A549 (cell line): ENCODE data around the gene GRIK5. TPM values are rescaled to one million over a fixed set of nuclear protein-coding genes. Genes with fewer than 3 reads are reported as not detected.
A peak's percentile ranks its signal among the peaks of the same experiment; 100 is the strongest.
"Not testable (repeated sequence)": the region's sequence is repeated elsewhere in the genome, so short reads cannot be mapped to it uniquely, and the experiment has no call there.

ENCODE experiments used
- ATAC-seq, 2 experiments: fragments of 200-7000 bp in 1 of 2; fragments of >200 bp in 1 of 2; cut with Nextera tagmentation in 1 of 2; cut with Tn5 transposase in 1 of 2; 3 replicates each; pipeline versions ENCODE4 v1.8.0 to v1.9.1; 2018 to 2020; ENCODE audit warnings: mild to moderate bottlenecking in 1 of 2, moderate library complexity in 1 of 2
- CTCF ChIA-PET: fragments of 300-600 bp; sonication (Branson Sonifier 250); formaldehyde crosslinking; extraction: SDS; loops from one replicate; lab custom pipeline; 2021; ENCODE audit warnings: antibody characterized with exemption, inconsistent platforms; lab: Yijun Ruan, JAX
- POLR2A ChIA-PET: fragments of 350-600 bp; formaldehyde crosslinking; extraction: SDS; loops from one replicate; lab custom pipeline; 2021; ENCODE audit warnings: antibody characterized with exemption, inconsistent platforms; lab: Yijun Ruan, JAX
- DNase-seq, 2 experiments: peaks; one replicate each; pipeline versions ENCODE4 v3.0.0 to v3.0.0-alpha.2; 2011 to 2016; ENCODE audit warnings: low read depth in 1 of 2, low spot score in 1 of 2
- FAIRE-seq: peaks from 2 replicates; lab custom pipeline; 2011; peaks lifted over from hg19 to GRCh38; lab: Jason Lieb, UNC
- H3K27ac ChIP-seq, 2 experiments: fragments of >200 bp; sonication (Bioruptor Twin); formaldehyde crosslinking; 3 replicates each; pipeline ENCODE4 v1.5.1; 2016 to 2017
- H3K4me1 ChIP-seq: fragments of >200 bp; sonication (Bioruptor Twin); formaldehyde crosslinking; 3 replicates; pipeline ENCODE4 v1.6.1; 2016
- H3K4me2 ChIP-seq: fragments of >200 bp; sonication (Bioruptor Twin); formaldehyde crosslinking; 3 replicates; pipeline ENCODE4 v1.6.1; 2016
- H3K4me3 ChIP-seq: fragments of >200 bp; sonication (Bioruptor Twin); formaldehyde crosslinking; 3 replicates; pipeline ENCODE4 v1.5.1; 2016
- H3K9me3 ChIP-seq: fragments of >200 bp; sonication (Bioruptor Twin); formaldehyde crosslinking; 3 replicates; pipeline ENCODE4 v1.6.1; 2016
- CBX2 ChIP-seq: fragments of 200-600 bp; sonication (generic); IDR thresholded peaks from 2 replicates; pipeline ENCODE4 v1.6.1; 2016; ENCODE audit warnings: low read depth, mild to moderate bottlenecking, borderline replicate concordance
- CBX8 ChIP-seq: fragments of 200-600 bp; sonication (generic); IDR thresholded peaks from 2 replicates; pipeline ENCODE4 v1.6.1; 2016
- CEBPB ChIP-seq, 2 experiments: fragments of >200 bp in 1 of 2; sonication (Bioruptor Twin) in 1 of 2; formaldehyde crosslinking in 1 of 2; IDR thresholded peaks; 2 replicates each; pipeline ENCODE4 v1.6.1; 2012 to 2016
- ESRRA ChIP-seq: fragments of 150-350 bp; IDR thresholded peaks from 2 replicates; pipeline ENCODE4 v1.6.1; 2014; ENCODE audit warnings: mild to moderate bottlenecking, low read length, borderline replicate concordance
- FOSL2 ChIP-seq, 2 experiments: fragments of 450-650 bp in 1 of 2; fragments of >200 bp in 1 of 2; sonication (Bioruptor Twin) in 1 of 2; formaldehyde crosslinking; IDR thresholded peaks; 2 replicates each; pipeline versions ENCODE4 v1.5.0 to v1.6.1; 2016 to 2020; ENCODE audit warnings: mild to moderate bottlenecking in 1 of 2, moderate library complexity in 1 of 2
- FOXS1 ChIP-seq: fragments of 250-450 bp; sonication (Bioruptor Pico); IDR thresholded peaks from 2 replicates; pipeline ENCODE4 v1.5.0; 2020; ENCODE audit warnings: mild to moderate bottlenecking, moderate library complexity
- KDM5A ChIP-seq: fragments of 200-600 bp; sonication (generic); IDR thresholded peaks from 2 replicates; pipeline ENCODE4 v1.6.1; 2016; ENCODE audit warnings: antibody characterized with exemption, mild to moderate bottlenecking
- MAFK ChIP-seq: fragments of 450-650 bp; IDR thresholded peaks from 2 replicates; pipeline ENCODE4 v1.6.1; 2014; ENCODE audit not compliant: partially characterized antibody
- MAZ ChIP-seq: fragments of 150-350 bp; IDR thresholded peaks from 2 replicates; pipeline ENCODE4 v1.6.1; 2014; ENCODE audit warnings: antibody characterized with exemption, low read depth, low read length, borderline replicate concordance
- NFE2L2 ChIP-seq: fragments of 150-350 bp; conservative IDR thresholded peaks from 2 replicates; pipeline ENCODE4 v1.6.1; 2014; ENCODE audit warnings: low read length
- NPAS2 ChIP-seq: fragments of 250-450 bp; sonication (Bioruptor Pico); IDR thresholded peaks from 2 replicates; pipeline ENCODE4 v1.8.0; 2022; ENCODE audit warnings: mild to moderate bottlenecking, moderate library complexity, borderline replicate concordance
- NR3C1 ChIP-seq: fragments of >200 bp; sonication (Bioruptor Twin); formaldehyde crosslinking; IDR thresholded peaks from 3 replicates; pipeline ENCODE4 v1.6.1; 2017
- POLR2AphosphoS2 ChIP-seq: conservative IDR thresholded peaks from 2 replicates; pipeline ENCODE4 v1.6.1; 2012; ENCODE audit warnings: low read length, improper control_type of control experiment, inconsistent platforms
- RAD21 ChIP-seq, 2 experiments: fragments of >200 bp in 1 of 2; sonication (Bioruptor Twin) in 1 of 2; formaldehyde crosslinking in 1 of 2; IDR thresholded peaks in 1 of 2; conservative IDR thresholded peaks in 1 of 2; 2 replicates in 1 of 2; 3 replicates in 1 of 2; pipeline ENCODE4 v1.6.1; 2012 to 2018; ENCODE audit warnings: inconsistent platforms in 1 of 2
- USF2 ChIP-seq: fragments of 450-650 bp; IDR thresholded peaks from 2 replicates; pipeline ENCODE4 v1.6.1; 2014; ENCODE audit warnings: antibody characterized with exemption
- WGBS: methylation state at CpG from one replicate; pipeline ENCODE4 v1.1.6; 2017; ENCODE audit errors: missing lambda C conversion rate; 5-methylcytosine and 5-hydroxymethylcytosine counted together
- polyA plus RNA-seq, 4 experiments: library from polyadenylated mRNA; depleted of rRNA in 3 of 4; stranded (reverse); fragments of >200 nt; fragmentation: RNase III in 1 of 4; extraction: RNeasy Plus Mini Kit Qiagen cat#74134 plus additional on column Dnase treatment in 1 of 4; gene quantifications; 2 replicates in 3 of 4; 3 replicates in 1 of 4; pipeline ENCODE4 v1.2.3, GENCODE V29; 2011 to 2017
- TF ChIP-seq, protein P1 (sequence below): fragments of >200 bp; sonication (Bioruptor Twin); formaldehyde crosslinking; IDR thresholded peaks from 2 replicates; pipeline ENCODE4 v1.6.1; 2016

Gene GRIK5
- polyA plus RNA-seq, 2 of the 4 experiments (the other 2 are of a cell fraction) = 0.22 to 0.54 TPM

DNA sequence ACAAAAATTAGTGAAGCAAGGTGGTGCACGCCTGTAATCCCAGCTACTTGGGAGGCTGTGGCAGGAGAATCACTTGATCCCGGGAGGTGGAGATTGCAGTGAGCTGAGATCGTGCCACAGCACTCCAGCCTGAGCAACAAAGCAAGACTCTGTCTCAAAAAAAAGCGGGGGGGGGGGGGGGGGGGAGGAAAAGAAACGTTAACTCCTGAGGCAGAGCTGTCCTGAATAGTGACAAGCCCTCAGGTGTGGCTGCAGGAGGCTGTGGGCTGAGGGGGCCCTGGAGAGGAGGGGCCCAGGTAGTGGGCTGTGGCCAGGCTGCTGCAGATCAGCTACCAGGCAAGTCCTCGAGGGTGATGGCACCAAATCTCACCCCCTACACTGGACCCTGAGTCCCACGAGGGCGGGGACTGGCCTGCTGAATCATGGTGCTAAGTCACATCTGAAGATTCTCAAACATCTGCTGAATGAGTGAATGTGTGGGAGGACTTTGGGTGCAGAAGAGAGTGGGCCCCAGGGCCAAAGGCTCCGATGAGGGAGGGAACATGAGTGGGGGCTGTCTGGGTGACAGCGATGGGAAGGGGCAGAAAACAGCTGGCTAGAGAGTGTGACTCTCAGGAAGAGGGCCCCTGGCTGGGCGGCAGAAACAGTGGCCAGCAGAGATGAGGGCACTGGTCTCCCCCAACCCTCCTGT, 51.4 kb downstream of the GRIK5 start:
- no peak for ATAC-seq
- POLR2A ChIA-PET = no interaction called here
- Histone ChIP-seq H3K4me1 (peaks cover 6% of the 10 kb centered on the region; the same call in 2 of the 3 replicates), H3K4me2 (peak overlapping the region; percentile 13; the same call in 2 of the 3 replicates), H3K9me3 (no peaks in the 10 kb centered on the region), H3K4me3 (no peak overlapping the region)
- FAIRE-seq = no peak
- TF ChIP-seq KDM5A (no peak), MAFK (peak; percentile 2)
- TF ChIP-seq, all 56 proteins: peak for 1
- no peak for DNase-seq
- CTCF ChIA-PET = interaction anchor here (1.4 to 25.7 kb wide), 3 partner anchors 13 to 145 kb away, joined by 3 to 344 read pairs (median 230); partner anchors contain the start of gene ATP1A3
- WGBS = 52% methylated on average over 10 of the region's 11 CpGs
- peak overlapping the region in 1 of 2 experiments; percentile 14; a peak in 2 of 6 replicates for H3K27ac ChIP-seq

DNA sequence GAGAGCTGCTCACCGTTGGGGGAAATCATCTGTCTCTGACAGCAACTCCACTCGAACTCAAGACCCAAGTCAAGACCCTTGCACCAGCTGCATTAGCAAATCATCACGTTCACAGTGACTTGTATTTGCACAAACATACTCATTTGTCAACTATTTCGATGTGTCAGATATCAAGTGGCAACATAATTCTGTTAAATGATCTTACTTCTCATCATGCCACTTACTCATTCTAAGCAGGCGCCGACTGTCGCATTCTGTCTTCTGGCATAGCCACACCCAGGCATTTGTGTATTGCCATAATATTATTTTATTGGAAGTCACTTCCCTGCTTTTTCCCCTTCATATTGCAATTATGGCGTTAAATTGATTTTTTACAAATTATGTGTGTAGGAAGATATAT, 53.0 kb downstream of the GRIK5 start:
- TF ChIP-seq FOXS1 (CRISPR knock-in tag) = no peak
- TF ChIP-seq FOSL2 (IDR thresholded peaks at IDR 0.05) = no peak
- 0 out of 2 replicates have a peak, but pooled peaks have one; percentile 12 for TF ChIP-seq FOSL2 (CRISPR knock-in tag; IDR thresholded peaks at IDR 0.05)
- TF ChIP-seq, all 56 proteins: peak for 1
- no peak overlapping the region for H3K27ac ChIP-seq
- no peaks in the 10 kb centered on the region for H3K9me3 ChIP-seq
- peaks cover 6% of the 10 kb centered on the region; the same call in 2 of the 3 replicates for H3K4me1 ChIP-seq
- H3K4me3 ChIP-seq = no peak overlapping the region
- POLR2A ChIA-PET = no interaction called here
- 28% methylated on average over 8 of the region's 8 CpGs for WGBS
- DNase-seq (no peak), ATAC-seq (no peak), FAIRE-seq (peak; percentile 78)
- H3K4me2 ChIP-seq = no peak overlapping the region
- CTCF ChIA-PET = interaction anchor here (0.7 to 25.7 kb wide), 5 partner anchors 14 to 92 kb away, joined by 3 to 344 read pairs (median 3); partner anchors contain the start of gene ATP1A3

GRCh38 chr19:42012747-42013146, 57.3 kb downstream of the GRIK5 start:
- H3K9me3 ChIP-seq, POLR2A ChIA-PET, DNase-seq, ATAC-seq, H3K4me2 ChIP-seq, H3K4me3 ChIP-seq, H3K27ac ChIP-seq: not testable (repeated sequence)
- CTCF ChIA-PET = interaction anchor here (0.6 to 16.0 kb wide), 6 partner anchors 12 to 61 kb away, joined by 3 to 230 read pairs (median 33); no protein-coding TSS in a partner anchor
- H3K4me1 ChIP-seq = peaks cover 12% of the 10 kb centered on the region
- WGBS = 74% methylated on average over 3 of the region's 3 CpGs
- peak; percentile 67 for FAIRE-seq

DNA sequence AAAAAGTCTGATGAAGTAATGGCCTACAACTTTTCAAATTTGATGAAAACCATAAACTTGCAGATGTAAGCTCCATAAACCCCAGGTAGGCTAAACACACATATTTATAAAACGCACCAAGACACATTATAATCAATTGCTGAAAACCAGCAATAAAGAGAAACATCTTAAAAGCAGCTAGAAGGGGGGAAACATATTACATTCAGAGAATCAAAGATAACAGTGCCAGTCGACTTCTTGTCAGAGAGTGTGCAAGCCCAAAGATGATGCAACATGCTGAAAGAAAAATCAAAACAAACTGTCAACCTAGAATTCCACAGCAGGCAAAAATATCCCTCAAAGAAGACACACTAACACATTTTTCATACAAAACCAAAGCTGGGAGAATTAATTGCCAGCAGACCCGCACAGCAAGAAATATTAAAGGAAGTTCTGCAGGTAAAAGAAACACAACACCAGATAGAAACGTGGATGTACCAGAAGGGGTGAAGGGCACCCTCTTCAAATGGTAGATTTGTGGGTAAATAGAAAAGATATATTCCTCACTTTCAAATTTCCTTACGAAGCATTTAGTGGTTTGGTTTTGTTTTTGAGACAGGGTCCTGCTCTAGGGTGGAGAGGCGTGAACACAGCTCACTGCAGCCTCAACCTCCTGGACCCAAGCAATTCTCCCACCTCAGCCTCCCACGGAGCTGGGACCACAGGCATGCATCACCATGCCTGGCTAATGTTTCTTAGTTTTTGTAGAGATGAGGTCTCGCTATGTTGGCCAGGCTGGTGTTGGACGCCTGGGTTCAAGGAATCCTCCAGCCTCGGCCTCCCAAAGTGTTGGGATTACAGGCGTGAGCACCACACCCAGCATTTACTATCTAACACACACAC, 59.5 kb downstream of the GRIK5 start:
- no peak for TF ChIP-seq CBX2
- no peak for TF ChIP-seq FOXS1 (CRISPR knock-in tag)
- TF ChIP-seq, protein P1, sequence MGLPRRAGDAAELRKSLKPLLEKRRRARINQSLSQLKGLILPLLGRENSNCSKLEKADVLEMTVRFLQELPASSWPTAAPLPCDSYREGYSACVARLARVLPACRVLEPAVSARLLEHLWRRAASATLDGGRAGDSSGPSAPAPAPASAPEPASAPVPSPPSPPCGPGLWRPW = peak; percentile 29; the same call in 1 of the 2 replicates
- TF ChIP-seq ESRRA = no peak
- no peak for TF ChIP-seq RAD21 (conservative IDR thresholded peaks at IDR 0.05 in 1 of 2, IDR thresholded peaks at IDR 0.05 in 1 of 2)
- no peak for TF ChIP-seq POLR2AphosphoS2
- no peak for TF ChIP-seq KDM5A
- no peak for TF ChIP-seq NR3C1
- no peak for TF ChIP-seq NFE2L2
- no peak for TF ChIP-seq MAZ
- TF ChIP-seq CBX8 = no peak
- TF ChIP-seq NPAS2 (CRISPR knock-in tag) = no peak
- TF ChIP-seq CEBPB (IDR thresholded peaks at IDR 0.05) = peak; percentile 53 to 87; a peak in 3 of 4 replicates
- TF ChIP-seq USF2 = no peak
- Histone ChIP-seq H3K4me2 (peak overlapping the region; percentile 40; the same call in 2 of the 3 replicates), H3K9me3 (no peaks in the 10 kb centered on the region), H3K4me3 (no peak overlapping the region), H3K4me1 (peaks cover 12% of the 10 kb centered on the region), H3K27ac (peak overlapping the region; percentile 66 to 77)
- ATAC-seq = no peak
- ChIA-PET CTCF (interaction anchor here (0.6 to 16.0 kb wide), 15 partner anchors 10 to 358 kb away, joined by 3 to 230 read pairs (median 4); partner anchors contain the start of genes DEDD2 and RABAC1), POLR2A (interaction anchor here (0.9 to 1.4 kb wide), 3 partner anchors 12 to 51 kb away, joined by 3 to 4 read pairs (median 3); partner anchors contain the start of gene RABAC1)
- DNase-seq = no peak
- FAIRE-seq = peak; percentile 91
- WGBS = 52% methylated on average over 11 of the region's 11 CpGs
